Measurements from ENCODE around the gene TNPO1. TPM values are rescaled to one million over a fixed set of nuclear protein-coding genes. Genes with fewer than 3 reads are reported as not detected.
A peak's percentile ranks its signal among the peaks of the same experiment; 100 is the strongest.

TNPO1 gene
- total and polyA plus RNA-seq, 9 of the 15 experiments (the other 6 are each of a cell fraction or from before 2014, with no cell fraction given), result 20.8 to 176 (median 97.9) TPM

GRCh38 chr5:72892846-72893245, 76.4 kb downstream of the TNPO1 start:
- ChIA-PET CTCF (ENCODE audit: low intra/inter-chr PET ratio) (no interaction called here), POLR2A (no interaction called here)
- 73% methylated on average over 4 of the region's 4 CpGs for WGBS (ENCODE audit: insufficient coverage, low coverage, missing lambda C conversion rate)

GRCh38 chr5:72895758-72896157, 79.3 kb downstream of the TNPO1 start:
- BruUV-seq (replicated peaks), result no TSS peak
- FAIRE-seq, result no peak
- no peak for ATAC-seq

More at GRCh38 chr5:72892846-72893245, 76.4 kb downstream of the TNPO1 start:
- Histone ChIP-seq H3K4me1 (replicated peaks in 1 of 2; ENCODE audit: control insufficient read depth in 2 of 2, insufficient read depth in 2 of 2, low read length in 2 of 2) (no peaks in the 10 kb centered on the region), H3K4me2 (ENCODE audit: insufficient read depth, low read length) (no peak overlapping the region), H3K36me3 (ENCODE audit: control insufficient read depth, insufficient read depth, low read length) (peaks cover 95% of the 10 kb centered on the region), H2AFZ (ENCODE audit: low read depth, low read length) (no peak overlapping the region), H3K9ac (ENCODE audit: insufficient read depth in 1 of 2, low read depth in 2 of 2, low read length in 2 of 2) (no peak overlapping the region), H3K9me3 (replicated peaks; ENCODE audit: control insufficient read depth, insufficient read depth, low read depth, low read length) (no peaks in the 10 kb centered on the region), H3K4me3 (no peak overlapping the region), H3K27ac (ENCODE audit: extremely low read depth, low read depth, low read length) (no peak overlapping the region), H3K27me3 (ENCODE audit: control insufficient read depth in 2 of 2, insufficient read depth in 2 of 2, low read length in 2 of 2) (no peaks in the 10 kb centered on the region), H3K9me1 (ENCODE audit: control insufficient read depth, insufficient read depth, low read length) (no peaks in the 10 kb centered on the region), H3K79me2 (ENCODE audit: control insufficient read depth, insufficient read depth, low read length) (no peaks in the 10 kb centered on the region), H4K20me1 (replicated peaks; ENCODE audit: control insufficient read depth, insufficient read depth, low read length) (no peaks in the 10 kb centered on the region)
- in situ Hi-C loops (cut with MboI), result no loop called here
- FAIRE-seq (no peak), ATAC-seq (no peak), DNase-seq (ENCODE audit: extremely low read depth in 1 of 4, low spot score in 3 of 4) (no peak)
- TF ChIP-seq, protein P1, sequence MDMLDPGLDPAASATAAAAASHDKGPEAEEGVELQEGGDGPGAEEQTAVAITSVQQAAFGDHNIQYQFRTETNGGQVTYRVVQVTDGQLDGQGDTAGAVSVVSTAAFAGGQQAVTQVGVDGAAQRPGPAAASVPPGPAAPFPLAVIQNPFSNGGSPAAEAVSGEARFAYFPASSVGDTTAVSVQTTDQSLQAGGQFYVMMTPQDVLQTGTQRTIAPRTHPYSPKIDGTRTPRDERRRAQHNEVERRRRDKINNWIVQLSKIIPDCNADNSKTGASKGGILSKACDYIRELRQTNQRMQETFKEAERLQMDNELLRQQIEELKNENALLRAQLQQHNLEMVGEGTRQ (CRISPR knock-in tag; IDR thresholded peaks at IDR 0.05), result no peak
- TF ChIP-seq POLR2AphosphoS5 (IDR thresholded peaks at IDR 0.05; ENCODE audit: control insufficient read depth, insufficient read depth, low read depth, low read length), result peak; percentile 42; the same call in 1 of the 2 replicates
- intact Hi-C loops (cut with micrococcal nuclease), result no loop called here
- BruUV-seq (replicated peaks), result no TSS peak

More at GRCh38 chr5:72895758-72896157, 79.3 kb downstream of the TNPO1 start:
- no peak for DNase-seq (ENCODE audit: extremely low read depth in 1 of 4, low spot score in 3 of 4)
- peaks cover 95% of the 10 kb centered on the region for H3K36me3 ChIP-seq (ENCODE audit: control insufficient read depth, insufficient read depth, low read length)
- H3K27ac ChIP-seq (ENCODE audit: extremely low read depth, low read depth, low read length), result no peak overlapping the region
- no peaks in the 10 kb centered on the region for H3K9me3 ChIP-seq (replicated peaks; ENCODE audit: control insufficient read depth, insufficient read depth, low read depth, low read length)
- H4K20me1 ChIP-seq (replicated peaks; ENCODE audit: control insufficient read depth, insufficient read depth, low read length), result no peaks in the 10 kb centered on the region
- intact Hi-C loops (cut with micrococcal nuclease), result no loop called here
- no peak overlapping the region for H2AFZ ChIP-seq (ENCODE audit: low read depth, low read length)
- no peak overlapping the region for H3K4me2 ChIP-seq (ENCODE audit: insufficient read depth, low read length)
- in situ Hi-C loops (cut with MboI), result no loop called here
- no peaks in the 10 kb centered on the region for H3K27me3 ChIP-seq (ENCODE audit: control insufficient read depth in 2 of 2, insufficient read depth in 2 of 2, low read length in 2 of 2)
- no peak overlapping the region for H3K9ac ChIP-seq (ENCODE audit: insufficient read depth in 1 of 2, low read depth in 2 of 2, low read length in 2 of 2)
- ChIA-PET POLR2A (no interaction called here), CTCF (ENCODE audit: low intra/inter-chr PET ratio) (no interaction called here)
- H3K4me1 ChIP-seq (replicated peaks in 1 of 2; ENCODE audit: control insufficient read depth in 2 of 2, insufficient read depth in 2 of 2, low read length in 2 of 2), result no peaks in the 10 kb centered on the region
- H3K4me3 ChIP-seq, result no peak overlapping the region
- no peaks in the 10 kb centered on the region for H3K79me2 ChIP-seq (ENCODE audit: control insufficient read depth, insufficient read depth, low read length)
- H3K9me1 ChIP-seq (ENCODE audit: control insufficient read depth, insufficient read depth, low read length), result no peaks in the 10 kb centered on the region
- no peak for TF ChIP-seq TARDBP (IDR thresholded peaks at IDR 0.05)
- no peak for TF ChIP-seq NR2C1 (IDR thresholded peaks at IDR 0.05)
- no peak for TF ChIP-seq NR2C1 (tag; IDR thresholded peaks at IDR 0.05)
- no peak for TF ChIP-seq POLR3G (IDR thresholded peaks at IDR 0.05; ENCODE audit: extremely low read depth, insufficient read length, insufficient replicate concordance)
- TF ChIP-seq FOXK2 (conservative IDR thresholded peaks at IDR 0.05 in 1 of 2, IDR thresholded peaks at IDR 0.05 in 1 of 2; ENCODE audit: low read depth in 2 of 2), result no peak
- no peak for TF ChIP-seq HNRNPH1 (optimal IDR thresholded peaks at IDR 0.05; ENCODE audit: low read depth, low read length)
- TF ChIP-seq RCOR1 (IDR thresholded peaks at IDR 0.05; ENCODE audit: borderline replicate concordance in 1 of 2, low read depth in 2 of 2, low read length in 2 of 2), result no peak
- no peak for TF ChIP-seq ADNP (tag; IDR thresholded peaks at IDR 0.05)
- TF ChIP-seq MTA2 (IDR thresholded peaks at IDR 0.05; ENCODE audit: low read depth), result no peak
- TF ChIP-seq, protein P2, sequence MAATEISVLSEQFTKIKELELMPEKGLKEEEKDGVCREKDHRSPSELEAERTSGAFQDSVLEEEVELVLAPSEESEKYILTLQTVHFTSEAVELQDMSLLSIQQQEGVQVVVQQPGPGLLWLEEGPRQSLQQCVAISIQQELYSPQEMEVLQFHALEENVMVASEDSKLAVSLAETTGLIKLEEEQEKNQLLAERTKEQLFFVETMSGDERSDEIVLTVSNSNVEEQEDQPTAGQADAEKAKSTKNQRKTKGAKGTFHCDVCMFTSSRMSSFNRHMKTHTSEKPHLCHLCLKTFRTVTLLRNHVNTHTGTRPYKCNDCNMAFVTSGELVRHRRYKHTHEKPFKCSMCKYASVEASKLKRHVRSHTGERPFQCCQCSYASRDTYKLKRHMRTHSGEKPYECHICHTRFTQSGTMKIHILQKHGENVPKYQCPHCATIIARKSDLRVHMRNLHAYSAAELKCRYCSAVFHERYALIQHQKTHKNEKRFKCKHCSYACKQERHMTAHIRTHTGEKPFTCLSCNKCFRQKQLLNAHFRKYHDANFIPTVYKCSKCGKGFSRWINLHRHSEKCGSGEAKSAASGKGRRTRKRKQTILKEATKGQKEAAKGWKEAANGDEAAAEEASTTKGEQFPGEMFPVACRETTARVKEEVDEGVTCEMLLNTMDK (IDR thresholded peaks at IDR 0.05; ENCODE audit: borderline replicate concordance, insufficient read depth, low read depth, low read length, poor library complexity, severe bottlenecking), result no peak
- TF ChIP-seq HDAC6 (IDR thresholded peaks at IDR 0.05; ENCODE audit: low read depth, low read length), result no peak
- 93% methylated on average over 2 of the region's 2 CpGs for WGBS (ENCODE audit: insufficient coverage, low coverage, missing lambda C conversion rate)
